G401 (cell line): ENCODE results near the gene KCNH2. TPM values are rescaled to one million over a fixed set of nuclear protein-coding genes. Genes with fewer than 3 reads are reported as not detected.

Source experiments
- DNase-seq: peaks from one replicate; pipeline ENCODE4 v3.0.0-alpha.2; 2015; ENCODE audit warnings: low spot score
- in situ Hi-C: cut with HindIII; loops from 2 replicates; pipeline ENCODE4 v1.10.0; 2016; ENCODE audit warnings: low sequenced_read_pairs, mixed read lengths
- total RNA-seq: library from RNA; depleted of rRNA; stranded (reverse); fragments of >200 nt; shearing (Covaris generic); gene quantifications from 2 replicates; pipeline ENCODE4 v1.2.3, GENCODE V29; 2014

Gene KCNH2
- total RNA-seq, 1 experiment from 2014 or later, result 11.5 TPM

DNA sequence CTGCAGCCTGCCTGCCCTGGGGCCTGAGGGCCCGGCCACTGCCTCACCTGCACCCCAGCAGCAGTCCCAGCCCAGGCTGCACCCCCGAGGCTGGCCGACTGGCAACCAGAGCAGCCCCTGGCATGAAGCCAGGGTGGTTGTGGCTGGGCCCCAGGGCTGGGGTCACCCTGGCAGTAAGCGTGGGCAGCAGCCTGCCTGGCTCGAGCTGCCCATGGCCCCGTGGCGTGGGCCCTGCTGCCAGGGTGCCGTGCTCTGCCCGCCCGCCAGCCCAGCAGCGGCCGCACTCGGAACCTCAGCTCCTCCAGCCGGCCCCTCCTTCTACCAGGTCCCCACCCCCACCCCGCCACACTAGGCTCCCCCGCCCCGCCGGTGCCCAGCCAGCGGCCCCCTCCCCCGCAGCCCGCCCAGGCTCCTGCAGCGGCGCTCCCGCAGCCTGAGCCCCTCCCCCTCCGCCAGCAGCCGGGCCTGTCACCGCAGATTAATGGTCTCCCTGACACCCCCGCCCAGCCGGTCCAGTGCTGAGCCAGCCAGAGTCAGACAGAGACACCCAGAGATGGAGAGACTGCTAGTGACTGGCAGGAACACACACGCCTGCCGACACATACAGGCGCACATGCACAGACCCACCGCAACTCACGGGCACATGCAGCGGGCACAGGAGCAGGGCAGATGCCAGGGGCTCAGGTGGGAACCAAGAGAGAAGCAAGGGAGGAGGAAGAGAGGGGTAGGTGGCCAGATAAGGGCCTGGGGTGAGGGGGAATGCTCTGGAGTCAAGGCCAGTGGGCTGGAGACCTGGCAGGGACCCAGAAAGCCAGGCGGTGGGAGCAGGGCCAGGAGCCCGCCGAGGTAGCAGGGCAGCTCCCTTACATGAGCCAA, 22.4 kb downstream of the KCNH2 start:
- DNase-seq, result peak; percentile 59
- in situ Hi-C loops, result no loop called here

DNA sequence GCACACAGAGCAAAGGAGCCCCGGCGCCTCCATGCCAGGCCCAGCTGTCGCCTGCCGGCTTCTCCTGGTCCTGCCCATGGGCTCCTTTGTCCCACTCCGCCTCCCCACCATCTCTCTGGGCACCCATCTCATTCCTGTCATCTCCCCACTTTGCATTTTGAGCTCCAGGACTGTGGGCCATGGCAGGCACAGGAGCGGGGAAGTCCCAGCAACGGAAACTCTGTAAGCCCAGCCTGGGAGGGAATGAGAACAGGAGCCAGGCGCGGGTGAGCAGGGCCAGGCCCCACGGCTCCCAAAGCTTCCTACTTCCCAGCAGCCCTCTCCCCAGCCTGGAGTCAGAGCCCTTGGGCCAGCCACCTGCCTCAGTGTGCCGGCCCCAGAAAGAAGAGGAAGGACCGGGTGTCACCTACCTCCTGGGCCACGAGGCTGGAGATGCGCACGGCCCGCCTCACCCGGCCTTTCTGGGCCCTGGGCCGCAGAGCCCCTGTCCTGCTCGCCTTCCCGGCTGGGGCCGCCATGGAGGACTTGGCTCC, 23.1 kb downstream of the KCNH2 start:
- in situ Hi-C loops, result no loop called here
- peak; percentile 20 for DNase-seq

DNA sequence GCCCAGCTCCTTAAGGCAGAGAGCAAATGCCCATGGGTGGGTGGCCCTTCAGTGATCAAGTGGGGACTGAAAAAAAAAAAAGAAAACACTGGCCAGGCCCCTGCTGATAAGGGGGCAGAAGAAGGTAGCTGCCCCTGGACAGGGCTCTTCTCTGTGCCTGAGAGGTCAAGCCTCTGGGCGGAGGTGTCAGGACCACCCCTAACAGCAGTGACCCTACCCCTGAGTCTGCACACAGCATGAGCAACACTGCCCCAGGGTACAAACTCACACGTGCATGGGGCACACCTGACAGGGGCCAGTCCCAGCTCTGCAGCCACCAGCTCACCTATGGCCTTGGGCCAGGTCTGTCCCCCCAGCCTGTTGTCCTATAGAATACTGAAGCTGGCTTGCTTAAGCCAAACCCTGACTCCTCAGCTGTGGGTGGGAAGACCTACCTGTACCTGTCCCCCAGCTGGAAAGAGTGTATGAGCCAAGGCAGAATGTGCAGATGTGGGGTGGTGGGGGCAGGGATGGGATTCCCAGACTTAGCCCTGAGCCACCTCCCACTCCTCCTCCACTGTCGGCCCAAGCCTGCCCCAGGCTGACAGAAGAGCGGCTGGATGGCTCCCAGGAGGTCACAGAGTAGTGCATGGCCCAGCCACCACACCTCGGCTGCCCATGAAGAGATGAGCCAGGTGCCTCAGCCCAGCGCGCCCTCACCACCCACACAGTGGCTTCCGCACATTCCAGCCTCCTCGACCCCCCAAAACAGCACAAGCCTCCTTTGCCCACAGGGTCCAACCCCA, 23.7 kb downstream of the KCNH2 start:
- DNase-seq, result no peak
- in situ Hi-C loops, result no loop called here

DNA sequence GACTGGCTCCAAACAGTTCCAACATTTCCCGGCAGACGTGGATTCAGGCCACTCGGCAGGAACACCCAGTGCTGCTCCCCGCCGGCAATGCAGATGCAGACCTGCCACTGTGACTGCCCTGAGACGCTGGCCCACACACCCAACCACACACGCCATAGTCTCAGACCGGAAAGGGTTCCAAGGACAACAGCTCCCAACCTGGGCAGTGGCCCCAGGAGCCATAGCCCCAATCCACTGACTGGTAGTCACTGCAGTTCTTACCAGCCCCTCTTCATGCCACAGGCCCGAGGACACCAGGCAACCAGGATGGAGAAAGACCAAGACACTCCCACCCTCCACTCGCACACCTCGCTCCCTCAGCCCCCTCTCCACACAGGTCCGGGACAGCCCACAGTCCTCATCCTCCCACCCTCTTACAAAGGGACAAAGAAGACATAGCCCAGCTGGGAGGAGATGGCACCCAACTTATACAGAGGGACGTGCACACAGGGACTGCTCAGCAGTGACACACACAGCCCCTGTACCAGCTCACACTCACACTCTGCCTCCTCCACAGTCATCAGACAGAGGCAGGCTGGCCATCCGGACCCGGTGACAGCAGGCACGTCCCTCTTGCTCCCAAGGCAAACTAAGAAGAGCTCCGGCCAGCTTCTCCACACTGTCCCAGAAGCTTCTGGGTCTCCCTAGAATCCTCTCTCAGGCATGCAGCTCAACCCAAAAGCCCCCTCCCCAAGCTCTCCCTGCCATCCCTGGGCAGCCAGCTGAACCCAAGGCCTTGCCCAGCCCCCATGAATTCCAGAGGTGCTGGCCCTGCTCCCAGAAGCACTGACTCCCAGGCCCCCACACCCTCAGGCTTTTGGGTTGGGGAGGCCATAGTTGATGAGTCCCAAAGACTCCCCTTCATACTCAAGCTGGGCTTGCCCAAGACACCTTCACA, 24.8 kb downstream of the KCNH2 start:
- in situ Hi-C loops, result no loop called here
- DNase-seq, result no peak

DNA sequence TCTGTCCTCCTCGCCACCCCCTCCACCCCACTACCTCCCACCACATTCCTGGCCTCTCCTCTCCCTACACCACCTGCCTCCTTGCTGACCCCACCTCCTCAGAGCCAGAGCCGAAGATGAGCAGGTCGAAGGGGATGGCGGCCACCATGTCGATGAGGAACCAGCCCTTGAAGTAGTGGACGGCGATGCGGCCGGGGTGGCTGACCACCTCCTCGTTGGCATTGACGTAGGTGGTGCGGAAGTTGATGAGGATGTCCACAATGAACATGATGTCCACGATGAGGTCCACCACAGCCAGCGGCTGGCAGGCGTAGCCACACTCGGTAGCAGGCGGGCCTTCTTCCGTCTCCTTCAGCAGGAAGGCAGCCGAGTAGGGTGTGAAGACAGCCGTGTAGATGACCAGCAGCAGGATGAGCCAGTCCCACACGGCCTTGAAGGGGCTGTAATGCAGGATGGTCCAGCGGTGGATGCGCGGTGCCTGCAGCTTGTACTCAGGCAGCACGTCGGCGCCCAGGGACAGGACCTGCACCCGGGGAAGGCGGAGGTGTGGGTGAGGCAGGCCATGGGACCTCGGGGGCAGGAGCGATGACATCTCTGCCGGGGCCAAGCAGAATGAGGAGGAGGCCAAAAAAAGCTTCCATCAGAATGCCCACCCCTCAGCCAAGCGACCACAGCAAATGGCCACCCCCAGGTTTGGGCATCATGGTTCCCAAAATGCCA, 25.6 kb downstream of the KCNH2 start:
- in situ Hi-C loops, result no loop called here
- no peak for DNase-seq

DNA sequence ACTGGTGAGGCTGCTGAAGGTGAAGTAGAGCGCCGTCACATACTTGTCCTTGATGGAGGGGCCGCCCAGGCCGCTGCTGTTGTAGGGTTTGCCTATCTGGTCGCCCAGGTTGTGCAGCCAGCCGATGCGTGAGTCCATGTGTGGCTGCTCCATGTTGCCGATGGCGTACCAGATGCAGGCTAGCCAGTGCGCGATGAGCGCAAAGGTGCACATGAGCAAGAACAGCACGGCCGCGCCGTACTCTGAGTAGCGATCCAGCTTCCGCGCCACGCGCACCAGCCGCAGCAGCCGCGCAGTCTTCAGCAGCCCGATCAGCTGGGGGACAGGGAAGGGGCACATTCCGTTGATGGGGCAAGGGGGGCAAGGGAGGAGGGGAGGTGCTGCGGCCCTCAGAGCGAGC, 26.6 kb downstream of the KCNH2 start:
- DNase-seq, result no peak
- in situ Hi-C loops, result no loop called here

DNA sequence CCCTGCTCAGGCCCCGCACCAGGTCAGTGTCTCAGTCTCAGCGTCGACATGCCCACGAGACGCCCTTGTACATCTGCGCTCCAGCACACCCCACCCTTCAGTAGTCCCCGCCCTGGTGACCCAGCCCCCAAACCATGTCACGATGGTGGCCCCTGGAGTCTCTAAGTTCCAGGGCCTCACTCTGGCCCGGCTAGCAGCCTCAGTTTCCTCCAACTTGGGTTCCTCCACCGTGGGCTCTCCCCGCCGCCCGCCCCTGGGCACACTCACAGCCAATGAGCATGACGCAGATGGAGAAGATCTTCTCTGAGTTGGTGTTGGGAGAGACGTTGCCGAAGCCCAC, 27.0 kb downstream of the KCNH2 start:
- DNase-seq, result no peak
- in situ Hi-C loops, result no loop called here

DNA sequence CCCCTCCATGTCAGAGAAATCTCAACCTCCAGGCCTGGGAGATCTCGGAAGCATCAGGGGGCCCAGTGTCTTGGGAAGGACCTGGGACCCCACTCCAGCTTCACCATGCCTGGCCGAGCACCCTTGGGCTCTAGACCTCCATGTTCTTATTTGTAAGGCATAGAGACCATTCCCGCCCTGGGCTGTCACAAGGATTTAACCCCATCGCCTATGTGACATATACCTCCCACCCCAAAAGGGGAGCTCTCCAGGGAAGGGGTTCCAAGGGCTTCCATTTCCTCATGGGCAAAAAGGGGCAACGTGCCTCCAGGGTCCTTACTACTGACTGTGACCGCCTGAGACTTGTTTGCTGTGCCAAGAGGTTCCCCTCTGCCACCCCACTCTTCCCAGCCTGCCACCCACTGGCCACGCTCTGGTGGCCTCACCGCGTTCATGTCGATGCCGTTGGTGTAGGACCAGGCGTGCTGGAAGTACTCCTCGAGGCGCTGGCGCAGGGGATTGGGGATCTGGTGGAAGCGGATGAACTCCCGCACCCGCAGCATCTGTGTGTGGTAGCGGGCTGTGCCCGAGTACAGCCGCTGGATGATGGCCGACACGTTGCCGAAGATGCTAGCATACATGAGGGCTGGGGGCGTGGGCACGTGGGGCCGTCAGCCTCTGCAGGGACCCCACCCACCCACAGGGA, 27.5 kb downstream of the KCNH2 start:
- no peak for DNase-seq
- in situ Hi-C loops, result no loop called here

DNA sequence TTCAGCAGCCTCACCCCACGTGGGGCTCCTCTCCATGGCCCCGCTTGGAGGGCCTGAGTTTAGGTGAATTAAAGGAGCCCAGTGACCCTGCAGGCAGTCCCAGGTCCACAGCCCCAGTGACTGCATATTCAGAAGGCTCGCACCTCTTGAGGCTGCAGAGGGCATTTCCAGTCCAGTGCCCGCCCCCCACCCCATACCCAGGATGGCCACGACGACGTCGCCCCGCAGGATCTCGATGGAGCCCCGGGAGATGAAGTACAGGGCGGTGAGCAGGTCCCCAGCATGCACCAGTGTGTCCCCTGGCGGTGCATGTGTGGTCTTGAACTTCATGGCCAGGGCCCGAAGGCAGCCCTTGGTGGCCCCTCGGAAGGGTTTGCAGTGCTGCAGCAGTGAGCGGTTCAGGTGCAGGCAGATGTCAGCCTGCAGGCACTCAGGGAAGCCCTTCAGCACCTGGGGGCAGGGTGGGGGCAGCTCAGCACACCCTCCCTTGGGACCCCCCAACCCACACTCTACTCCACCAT, 28.1 kb downstream of the KCNH2 start:
- in situ Hi-C loops, result no loop called here

DNA sequence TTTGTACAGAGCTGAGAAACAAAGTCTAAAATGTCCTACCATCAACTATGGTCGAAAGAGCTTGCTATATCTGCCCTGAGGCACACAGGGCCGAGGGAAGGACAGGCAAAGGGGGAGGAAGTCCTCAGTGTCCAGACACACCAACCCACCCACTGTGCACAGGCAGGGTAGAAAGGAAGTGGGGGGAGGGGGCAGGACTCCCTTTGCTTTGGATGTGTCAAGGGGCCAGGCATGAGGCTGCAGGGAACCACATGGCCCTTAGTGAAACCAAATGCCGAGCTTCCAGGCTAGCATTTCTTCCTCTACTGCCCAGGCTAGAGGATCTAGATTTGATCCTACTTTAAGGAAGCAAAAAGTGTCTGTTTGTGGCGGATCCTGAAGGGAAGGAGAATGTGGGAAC, 28.6 kb downstream of the KCNH2 start:
- in situ Hi-C loops, result no loop called here
- DNase-seq, result no peak

More for the DNA sequence above, 28.1 kb downstream of the KCNH2 start:
- no peak for DNase-seq

DNA sequence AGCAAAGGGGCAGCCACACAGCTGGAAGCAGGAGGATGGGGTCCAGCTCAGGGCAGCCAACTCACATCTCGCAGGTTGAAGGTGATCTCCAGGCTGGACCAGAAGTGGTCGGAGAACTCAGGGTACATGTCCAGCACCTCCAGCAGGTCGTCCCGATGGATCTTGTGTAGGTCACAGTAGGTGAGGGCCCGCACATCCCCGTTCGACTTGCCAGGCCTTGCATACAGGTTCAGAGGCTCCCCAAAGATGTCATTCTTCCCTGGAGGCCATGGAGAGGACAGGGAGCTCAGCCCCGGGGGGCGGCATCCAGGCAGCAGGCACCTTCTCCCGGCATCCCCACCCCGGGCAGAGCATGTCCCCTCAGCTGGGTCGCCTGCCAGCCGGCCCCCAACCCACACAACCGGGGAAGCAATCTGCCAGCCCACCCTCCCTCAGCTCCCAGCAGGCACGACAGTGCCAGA, 29.3 kb downstream of the KCNH2 start:
- in situ Hi-C loops, result no loop called here

DNA sequence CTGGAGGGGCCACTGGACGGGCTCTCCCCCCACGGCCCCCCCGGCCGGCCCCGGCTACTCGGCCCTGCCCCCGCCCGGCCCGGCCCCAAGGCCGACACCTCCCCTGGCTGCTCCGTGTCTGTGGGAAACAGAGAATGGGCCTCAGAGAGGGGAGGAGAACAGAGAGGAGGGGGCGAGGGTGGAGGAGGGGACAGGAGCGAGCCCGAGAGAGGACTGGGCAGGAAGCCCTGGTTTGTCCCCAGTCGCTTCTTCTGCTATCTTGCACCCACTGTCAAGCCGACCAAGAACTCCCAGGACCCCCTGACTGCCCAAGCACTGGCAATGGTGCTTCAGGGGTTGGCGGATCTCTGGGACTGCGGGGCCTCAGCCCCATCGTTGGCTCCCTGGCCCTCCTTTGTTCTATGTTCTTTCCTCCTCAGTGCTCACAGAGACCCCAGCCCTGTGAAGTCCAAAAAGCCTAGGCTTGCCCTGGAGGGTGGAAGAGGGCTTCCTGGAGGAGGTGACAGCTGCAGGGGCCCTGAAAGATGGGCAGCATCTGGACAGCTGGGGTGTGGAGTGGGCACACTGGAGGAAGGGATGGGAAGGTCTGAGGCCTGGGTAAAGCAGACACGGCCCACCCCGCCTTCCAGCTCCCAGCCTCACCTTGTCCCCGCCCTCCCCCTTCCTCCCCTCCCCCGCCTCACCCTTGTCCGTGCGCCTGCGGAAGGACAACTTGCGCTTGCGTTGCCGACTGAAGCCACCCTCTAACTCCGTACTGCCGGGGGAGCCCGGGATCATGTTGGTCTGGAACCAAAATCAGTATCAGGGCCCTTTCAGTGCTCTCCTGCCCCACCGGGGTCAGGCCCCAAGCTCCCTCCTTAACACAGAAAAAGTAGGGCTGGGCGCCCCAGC, 30.1 kb downstream of the KCNH2 start:
- DNase-seq, result no peak
- in situ Hi-C loops, result no loop called here

More for the DNA sequence above, 29.3 kb downstream of the KCNH2 start:
- no peak for DNase-seq

DNA sequence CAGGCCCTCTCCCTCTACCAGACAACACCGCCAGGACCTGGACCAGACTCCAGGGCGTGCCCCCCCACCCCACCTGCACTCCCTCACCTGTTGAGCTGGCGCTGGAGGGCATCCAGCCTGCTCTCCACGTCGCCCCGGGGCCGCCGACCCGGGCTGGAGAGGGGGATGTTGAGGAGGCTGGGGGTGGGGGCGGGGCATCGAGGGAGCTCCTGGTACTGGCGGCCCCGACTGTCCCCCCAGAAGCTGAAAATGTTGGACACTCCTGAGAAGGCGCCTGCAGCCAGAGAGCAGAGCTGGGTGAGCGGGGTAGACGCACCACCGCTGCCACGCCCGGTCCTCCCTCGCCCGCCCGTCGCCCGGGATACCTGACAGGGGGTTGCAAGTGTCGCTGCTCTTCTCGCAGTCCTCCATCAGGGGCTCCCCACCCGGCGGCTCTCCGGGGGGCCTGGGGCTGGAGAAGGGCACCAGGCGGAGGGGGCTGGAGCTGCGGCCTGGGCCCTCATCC, 30.8 kb downstream of the KCNH2 start:
- in situ Hi-C loops, result no loop called here
- DNase-seq, result no peak

DNA sequence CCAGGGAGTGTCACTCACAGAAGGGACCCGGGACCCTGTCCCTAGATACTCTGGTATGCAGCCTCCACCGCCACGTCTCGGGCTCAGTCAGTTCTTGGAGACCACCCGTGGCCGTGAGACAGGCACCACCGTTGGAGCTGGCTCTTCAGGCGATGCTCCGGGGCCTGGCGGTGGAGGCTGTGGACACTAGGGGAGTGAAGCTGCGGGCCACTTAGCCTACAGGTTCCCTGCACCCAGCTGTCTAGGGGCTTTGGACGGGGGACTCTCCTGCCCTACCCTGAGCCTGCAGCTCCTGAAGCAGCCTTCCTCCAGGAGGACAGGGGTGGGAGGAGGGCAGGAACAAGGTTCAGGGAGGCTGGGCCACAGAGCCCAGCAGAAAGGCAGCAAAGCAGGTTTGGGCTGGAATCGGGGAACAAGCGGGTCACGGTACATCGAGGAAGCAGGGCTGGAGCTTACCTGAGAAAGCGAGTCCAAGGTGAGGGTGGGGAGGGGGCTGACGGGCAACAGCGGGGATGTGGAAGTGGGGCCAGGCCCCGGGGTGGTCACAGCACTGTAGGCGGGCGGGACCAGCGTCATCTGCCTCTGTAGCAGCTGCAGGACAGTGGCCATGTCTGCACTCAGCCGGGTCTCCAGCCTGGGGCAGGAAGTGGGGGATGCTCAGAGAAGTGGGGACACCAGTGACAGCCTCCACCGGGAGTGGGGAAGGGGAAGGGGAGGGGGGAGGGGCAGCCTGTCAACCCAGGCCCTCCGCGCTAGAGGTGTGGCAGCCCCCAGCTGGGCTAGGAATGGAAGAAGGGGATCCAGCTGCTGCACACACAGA, 31.5 kb downstream of the KCNH2 start:
- DNase-seq, result no peak
- in situ Hi-C loops, result no loop called here

DNA sequence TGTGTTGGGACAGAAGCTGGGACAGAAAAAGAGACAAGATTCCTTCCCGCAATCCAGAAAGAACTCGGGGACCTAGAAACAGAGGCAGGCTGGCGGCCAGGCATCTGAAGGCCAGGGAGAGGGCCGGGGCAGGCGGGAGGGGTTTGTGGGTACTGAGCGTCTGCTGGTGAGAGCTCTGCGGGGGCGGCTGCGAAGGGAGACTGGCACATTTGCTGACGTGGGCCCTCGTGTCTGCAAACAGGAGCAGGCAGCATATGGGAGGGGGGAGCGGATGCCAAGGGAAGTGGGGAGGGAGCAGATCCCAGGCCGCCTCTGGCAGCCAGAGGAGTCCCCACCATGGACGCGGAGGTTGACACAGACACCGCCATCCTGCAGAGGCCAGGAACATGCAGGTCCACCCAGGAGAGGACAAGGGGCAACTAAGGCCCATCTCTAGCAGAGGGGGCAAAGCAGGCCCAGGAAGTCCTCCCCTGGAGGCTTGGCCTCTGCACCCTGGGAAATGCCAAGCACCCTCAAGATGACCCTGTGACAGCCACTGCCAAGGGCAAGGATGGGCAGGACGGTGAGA, 32.2 kb downstream of the KCNH2 start:
- in situ Hi-C loops, result no loop called here
- peak; percentile 87 for DNase-seq
